PFSK-1 (cell line): ENCODE results near the gene PTGFRN.

Experiments
- POLR2AphosphoS5 ChIP-seq: IDR thresholded peaks from 2 replicates; pipeline ENCODE4 v1.6.1; 2012; ENCODE audit warnings: low read depth, mild to moderate bottlenecking, control low read depth, low read length, moderate library complexity
- TAF1 ChIP-seq: IDR thresholded peaks from 2 replicates; pipeline ENCODE4 v1.6.1; 2012; ENCODE audit warnings: low read length, control low read depth, borderline replicate concordance; ENCODE audit not compliant: insufficient read depth
- TF ChIP-seq, protein P1 (sequence below), 2 experiments: IDR thresholded peaks; 2 replicates each; pipeline versions ENCODE4 v1.6.1 to v1.8.0; 2011 to 2012; ENCODE audit warnings: low read depth in 2 of 2, low read length in 2 of 2, control low read depth in 1 of 2, inconsistent platforms in 1 of 2, mild to moderate bottlenecking in 1 of 2, moderate library complexity in 1 of 2; ENCODE audit not compliant: insufficient read depth in 1 of 2

DNA sequence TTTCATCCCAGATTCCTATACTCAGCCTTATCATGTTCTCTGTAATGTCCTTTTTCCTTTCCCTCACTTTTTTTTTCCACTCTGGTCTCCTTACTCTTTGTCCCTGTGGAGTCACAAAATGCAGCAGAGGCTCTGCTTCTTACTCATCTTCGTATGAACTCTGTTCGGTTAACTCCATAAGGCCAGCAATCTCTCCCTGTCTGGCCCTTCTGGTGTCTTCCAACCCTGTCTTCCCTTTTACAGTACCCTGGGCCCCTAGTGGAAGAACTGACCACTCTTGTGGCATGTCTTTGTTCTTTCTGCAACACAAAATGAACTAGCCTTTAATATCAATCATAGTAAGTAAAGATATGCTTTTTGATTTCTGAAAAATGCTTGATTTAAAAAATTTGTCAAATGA, 98.9 kb downstream of the PTGFRN start:
- TF ChIP-seq TAF1 = no peak
- no peak for TF ChIP-seq POLR2AphosphoS5
- TF ChIP-seq, protein P1, sequence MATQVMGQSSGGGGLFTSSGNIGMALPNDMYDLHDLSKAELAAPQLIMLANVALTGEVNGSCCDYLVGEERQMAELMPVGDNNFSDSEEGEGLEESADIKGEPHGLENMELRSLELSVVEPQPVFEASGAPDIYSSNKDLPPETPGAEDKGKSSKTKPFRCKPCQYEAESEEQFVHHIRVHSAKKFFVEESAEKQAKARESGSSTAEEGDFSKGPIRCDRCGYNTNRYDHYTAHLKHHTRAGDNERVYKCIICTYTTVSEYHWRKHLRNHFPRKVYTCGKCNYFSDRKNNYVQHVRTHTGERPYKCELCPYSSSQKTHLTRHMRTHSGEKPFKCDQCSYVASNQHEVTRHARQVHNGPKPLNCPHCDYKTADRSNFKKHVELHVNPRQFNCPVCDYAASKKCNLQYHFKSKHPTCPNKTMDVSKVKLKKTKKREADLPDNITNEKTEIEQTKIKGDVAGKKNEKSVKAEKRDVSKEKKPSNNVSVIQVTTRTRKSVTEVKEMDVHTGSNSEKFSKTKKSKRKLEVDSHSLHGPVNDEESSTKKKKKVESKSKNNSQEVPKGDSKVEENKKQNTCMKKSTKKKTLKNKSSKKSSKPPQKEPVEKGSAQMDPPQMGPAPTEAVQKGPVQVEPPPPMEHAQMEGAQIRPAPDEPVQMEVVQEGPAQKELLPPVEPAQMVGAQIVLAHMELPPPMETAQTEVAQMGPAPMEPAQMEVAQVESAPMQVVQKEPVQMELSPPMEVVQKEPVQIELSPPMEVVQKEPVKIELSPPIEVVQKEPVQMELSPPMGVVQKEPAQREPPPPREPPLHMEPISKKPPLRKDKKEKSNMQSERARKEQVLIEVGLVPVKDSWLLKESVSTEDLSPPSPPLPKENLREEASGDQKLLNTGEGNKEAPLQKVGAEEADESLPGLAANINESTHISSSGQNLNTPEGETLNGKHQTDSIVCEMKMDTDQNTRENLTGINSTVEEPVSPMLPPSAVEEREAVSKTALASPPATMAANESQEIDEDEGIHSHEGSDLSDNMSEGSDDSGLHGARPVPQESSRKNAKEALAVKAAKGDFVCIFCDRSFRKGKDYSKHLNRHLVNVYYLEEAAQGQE (IDR thresholded peaks at IDR 0.05; ENCODE audit: insufficient read depth in 1 of 2, low read depth in 2 of 2, low read length in 2 of 2) = no peak
